Heart left ventricle (tissue), 16 donors: ENCODE measurements around the gene SHROOM3. TPM values are rescaled to one million over a fixed set of nuclear protein-coding genes. Genes with fewer than 3 reads are reported as not detected.

Experiments
- ATAC-seq, 4 donors: fragments of 200-7000 bp; cut with Tn5 transposase; one replicate each; pipeline ENCODE4 v1.9.1; 2020 to 2022; ENCODE audit warnings: moderate library complexity in 4 of 4, mild to moderate bottlenecking in 3 of 4, moderate number of reproducible peaks in 1 of 4
- DNase-seq, 5 donors: peaks; one replicate each; pipeline ENCODE4 v3.0.0-alpha.2; 2020
- H3K27ac ChIP-seq, 12 donors: fragments of 200-600 bp; sonication (generic) in 4 of 12; one replicate each; pipeline versions ENCODE4 v1.5.0 to v1.8.0; 2016 to 2022; ENCODE audit warnings: mild to moderate bottlenecking in 2 of 12
- H3K27me3 ChIP-seq, 9 donors: fragments of 200-600 bp; sonication (generic) in 2 of 9; one replicate each; pipeline versions ENCODE4 v1.5.1 to v1.8.0; 2016 to 2022; ENCODE audit warnings: mild to moderate bottlenecking in 3 of 9
- H3K36me3 ChIP-seq, 9 donors: fragments of 200-600 bp; sonication (generic) in 2 of 9; one replicate each; pipeline versions ENCODE4 v1.5.0 to v1.8.0; 2018 to 2022; ENCODE audit warnings: mild to moderate bottlenecking in 2 of 9
- H3K4me1 ChIP-seq, 12 donors: fragments of 200-600 bp; sonication (generic) in 4 of 12; one replicate each; pipeline versions ENCODE4 v1.5.0 to v1.8.0; 2016 to 2022; ENCODE audit warnings: mild to moderate bottlenecking in 3 of 12
- H3K4me3 ChIP-seq, 12 donors: fragments of 200-600 bp; sonication (generic) in 4 of 12; one replicate each; pipeline versions ENCODE4 v1.5.0 to v1.8.0; 2017 to 2022; ENCODE audit warnings: mild to moderate bottlenecking in 9 of 12, moderate library complexity in 4 of 12
- H3K9me3 ChIP-seq, 12 donors: fragments of 200-600 bp; sonication (generic) in 4 of 12; one replicate each; pipeline versions ENCODE4 v1.5.0 to v1.8.0; 2016 to 2022; ENCODE audit warnings: mild to moderate bottlenecking in 1 of 12
- CTCF ChIP-seq, 12 donors: fragments of 200-600 bp; sonication (generic) in 4 of 12; IDR thresholded peaks; one replicate each; pipeline versions ENCODE4 v1.5.0 to v1.8.0; 2018 to 2022; ENCODE audit warnings: antibody characterized with exemption in 12 of 12, mild to moderate bottlenecking in 5 of 12
- POLR2A ChIP-seq, 2 donors: fragments of 450-650 bp; IDR thresholded peaks; one replicate each; pipeline ENCODE4 v1.6.1; 2017; ENCODE audit warnings: antibody characterized with exemption in 2 of 2, mild to moderate bottlenecking in 2 of 2, moderate library complexity in 2 of 2
- WGBS, 4 donors: extraction: QIAGEN DNeasy Blood & Tissue Kit in 2 of 4; methylation state at CpG; one replicate each; pipeline versions ENCODE4 v1.1.5 to v1.1.7; 2013 to 2018; 5-methylcytosine and 5-hydroxymethylcytosine counted together
- intact Hi-C, 10 donors: fragments of 100-400 bp; cut with DNase I; formaldehyde crosslinking; loops; one replicate each; pipeline versions ENCODE4 v1.11.1 to v1.14.2; 2022
- polyA plus RNA-seq, 2 donors: library from polyadenylated mRNA; stranded (reverse); fragments of 200-250 nt; gene quantifications; one replicate each; pipeline ENCODE4 v1.2.3, GENCODE V29; 2013
- total RNA-seq, 9 donors: library from RNA; depleted of rRNA in 2 of 9; stranded (reverse); fragments of >200 nt in 2 of 9; fragmentation: NEBNext Ultra II Directional in 3 of 9; extraction: Animal tissue kit (Norgen Biotek cat#: 25700) in 3 of 9; gene quantifications; one replicate each; pipeline versions ENCODE4 v1.1.0 to v1.2.4, GENCODE V29; 2016 to 2023
- donor health status: ischemic (EF 13 %, LVEDD 7.1; RV severe dilation, severe dysfunction).
- donor health status: healthy with polysubstance abuse.
- donor health status: DM: no; HTN: yes; CAD: no.
- donor health status: DM: no; HTN: no; CAD: no.
- donor health status: ischemic (EF 25% LVEDD 6.9; RV normal size, moderate dysfunction).
- donor health status: ischemic (EF 25% LVEDD 5.7; RV mildly dilated, moderate dysfunction).
- donor health status: healthy.
- donor health status: DM: yes; HTN: yes; CAD: no.
- donor health status: ischemic (EF 35%, LVEDD 5.7; RV mildly dilated, moderate dysfunction).
- donor health status: nonischemic (EF 11% LVEDD 7.7; RV severe dilation, severe dysfunction).
- donor health status: DM: yes; HTN: yes; CAD: no.
- donor health status: PGD.
- donor health status: ischemic (EF 29% LVEDD 5.4; RV normal size, mild dysfunction).
- donor health status: nonischemic (EF 23%, LVEDD 6.1; RV moderate dilation, normal function).

Gene SHROOM3
- total and polyA plus RNA-seq, 11 donors = 4.6 to 38.5 (median 20.3) TPM

GRCh38 chr4:76732246-76732645, 297.2 kb downstream of the SHROOM3 start:
- Histone ChIP-seq H3K4me1 (peaks cover 0 to 9% (median 1%) of the 10 kb centered on the region in 12 donors), H3K9me3 (no peaks in the 10 kb centered on the region), H3K27me3 (no peaks in the 10 kb centered on the region), H3K4me3 (no peak overlapping the region), H3K36me3 (peaks cover 0 to 4% (median 0%) of the 10 kb centered on the region in 9 donors), H3K27ac (no peak overlapping the region)
- TF ChIP-seq CTCF (IDR thresholded peaks at IDR 0.05) = no peak
- no peak for TF ChIP-seq POLR2A (IDR thresholded peaks at IDR 0.05)
- DNase-seq = no peak
- intact Hi-C loops = no loop called here
- WGBS, 4 donors = 50 to 81% (median 59%) methylated on average over 1 of the region's 1 CpG
- ATAC-seq = peak in 2 of 4 donors; percentile 14 to 29

GRCh38 chr4:76733068-76733771, 298.2 kb downstream of the SHROOM3 start:
- H3K4me3 ChIP-seq = no peak overlapping the region
- intact Hi-C loops = no loop called here
- TF ChIP-seq CTCF (IDR thresholded peaks at IDR 0.05) = no peak
- TF ChIP-seq POLR2A (IDR thresholded peaks at IDR 0.05) = no peak
- H3K9me3 ChIP-seq = no peaks in the 10 kb centered on the region
- H3K27ac ChIP-seq = no peak overlapping the region
- peaks cover 0 to 4% (median 0%) of the 10 kb centered on the region in 9 donors for H3K36me3 ChIP-seq
- H3K4me1 ChIP-seq = peaks cover 0 to 19% (median 5%) of the 10 kb centered on the region in 12 donors
- ATAC-seq (no peak), DNase-seq (no peak)
- H3K27me3 ChIP-seq = no peaks in the 10 kb centered on the region
- 67 to 69% (median 68%) methylated on average over 3 of the region's 3 CpGs for WGBS, 4 donors

GRCh38 chr4:76736414-76736813, 301.4 kb downstream of the SHROOM3 start:
- peaks cover 0 to 18% (median 0%) of the 10 kb centered on the region in 9 donors for H3K36me3 ChIP-seq
- ATAC-seq (no peak), DNase-seq (no peak)
- H3K27ac ChIP-seq = no peak overlapping the region
- H3K4me1 ChIP-seq = peaks cover 0 to 29% (median 10%) of the 10 kb centered on the region in 12 donors
- intact Hi-C loops = loop anchor here in 2 of 10 donors (5.0 kb wide), 2 partner anchors 49 to 214 kb away; no protein-coding TSS in a partner anchor
- WGBS, 4 donors = 58 to 63% (median 60%) methylated on average over 3 of the region's 3 CpGs
- H3K9me3 ChIP-seq = no peaks in the 10 kb centered on the region
- H3K4me3 ChIP-seq = no peak overlapping the region
- H3K27me3 ChIP-seq = no peaks in the 10 kb centered on the region
- TF ChIP-seq POLR2A (IDR thresholded peaks at IDR 0.05) (no peak), CTCF (IDR thresholded peaks at IDR 0.05) (no peak)

GRCh38 chr4:76737180-76737579, 302.2 kb downstream of the SHROOM3 start:
- WGBS, 4 donors = 79 to 87% (median 82%) methylated on average over 2 of the region's 2 CpGs
- Histone ChIP-seq H3K4me3 (no peak overlapping the region), H3K9me3 (no peaks in the 10 kb centered on the region), H3K36me3 (peaks cover 0 to 18% (median 5%) of the 10 kb centered on the region in 9 donors), H3K27me3 (no peaks in the 10 kb centered on the region), H3K27ac (peak overlapping the region in 3 of 12 donors; percentile 65 to 85 (median 70)), H3K4me1 (peaks cover 0 to 29% (median 10%) of the 10 kb centered on the region in 12 donors)
- intact Hi-C loops = loop anchor here in 2 of 10 donors (5.0 kb wide), 2 partner anchors 50 to 215 kb away; no protein-coding TSS in a partner anchor
- TF ChIP-seq POLR2A (IDR thresholded peaks at IDR 0.05) (no peak), CTCF (IDR thresholded peaks at IDR 0.05) (no peak)
- no peak for DNase-seq
- ATAC-seq = no peak
